CD4-positive, alpha-beta T cell treated with Interleukin-15 for 1 hour (primary cell): ENCODE data around the gene PARVG.

Experiments
- DNase-seq: peaks from one replicate; pipeline ENCODE4 v3.0.0-alpha.2; 2020

The PARVG gene

DNA sequence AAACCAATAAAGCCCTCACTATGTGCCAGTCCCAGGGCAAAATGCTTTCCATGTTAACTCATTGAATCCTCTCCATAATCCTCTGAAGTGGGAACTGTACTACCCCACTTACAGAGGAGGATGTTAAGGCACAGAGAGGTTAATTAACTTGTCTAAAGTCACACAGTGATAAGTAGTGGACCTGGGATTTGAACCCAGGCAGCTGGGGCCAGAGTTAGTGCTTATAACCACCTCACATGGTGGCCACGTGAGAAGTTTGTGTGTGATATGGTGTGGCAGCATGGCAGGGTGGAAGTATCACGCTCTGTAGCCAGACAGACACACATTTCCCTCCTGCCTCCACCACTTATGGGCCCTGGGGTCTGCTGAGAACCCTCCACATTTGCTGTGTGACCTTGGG is 16.5 kb downstream of the PARVG start:
- no peak for DNase-seq

DNA sequence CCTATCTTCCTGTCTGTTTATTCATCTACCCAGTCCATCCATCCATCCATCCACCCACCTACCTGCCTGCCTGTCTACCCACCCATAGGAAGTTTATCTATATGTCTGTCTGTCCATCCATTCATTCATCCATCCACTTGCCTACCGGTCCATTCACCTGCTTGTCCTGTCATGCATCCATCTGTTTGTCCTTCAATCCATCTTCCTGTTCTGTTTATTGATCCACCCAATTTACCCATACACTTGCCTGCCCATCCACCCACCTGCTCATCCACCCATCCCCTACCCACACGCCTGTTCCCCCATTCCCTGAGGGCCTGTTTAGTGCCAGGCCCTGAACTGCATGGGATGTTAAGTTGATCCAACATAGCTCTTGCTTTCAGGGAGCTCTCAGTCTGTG is 18.4 kb downstream of the PARVG start:
- DNase-seq: no peak

DNA sequence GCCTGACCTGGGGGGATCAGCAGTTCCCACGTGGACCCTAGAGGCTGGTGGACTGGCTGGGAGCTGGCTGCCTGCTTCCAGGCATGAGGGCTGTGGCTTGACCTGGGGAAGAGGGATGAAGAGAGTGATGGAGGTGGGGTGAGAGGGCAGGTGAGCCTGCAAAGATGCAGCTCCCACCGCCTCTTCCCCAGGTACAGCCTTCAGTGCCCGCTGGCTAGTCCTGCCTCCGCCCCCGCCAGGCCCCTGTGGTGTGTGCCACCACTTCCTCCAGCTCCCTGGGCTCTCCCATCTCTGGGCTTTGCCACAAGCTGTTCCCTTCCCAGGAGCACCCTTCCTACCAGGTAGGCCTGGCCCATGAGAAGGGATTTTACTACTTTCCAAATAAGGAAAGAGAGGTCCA is 19.1 kb downstream of the PARVG start:
- no peak for DNase-seq

GRCh38 chr22:44200451-44200850 is 19.7 kb downstream of the PARVG start:
- DNase-seq: no peak

GRCh38 chr22:44200855-44201550 is 20.3 kb downstream of the PARVG start:
- DNase-seq: no peak

- no peak for DNase-seq
Measured at GRCh38 chr22:44201665-44202064, 20.9 kb downstream of the PARVG start.

DNA sequence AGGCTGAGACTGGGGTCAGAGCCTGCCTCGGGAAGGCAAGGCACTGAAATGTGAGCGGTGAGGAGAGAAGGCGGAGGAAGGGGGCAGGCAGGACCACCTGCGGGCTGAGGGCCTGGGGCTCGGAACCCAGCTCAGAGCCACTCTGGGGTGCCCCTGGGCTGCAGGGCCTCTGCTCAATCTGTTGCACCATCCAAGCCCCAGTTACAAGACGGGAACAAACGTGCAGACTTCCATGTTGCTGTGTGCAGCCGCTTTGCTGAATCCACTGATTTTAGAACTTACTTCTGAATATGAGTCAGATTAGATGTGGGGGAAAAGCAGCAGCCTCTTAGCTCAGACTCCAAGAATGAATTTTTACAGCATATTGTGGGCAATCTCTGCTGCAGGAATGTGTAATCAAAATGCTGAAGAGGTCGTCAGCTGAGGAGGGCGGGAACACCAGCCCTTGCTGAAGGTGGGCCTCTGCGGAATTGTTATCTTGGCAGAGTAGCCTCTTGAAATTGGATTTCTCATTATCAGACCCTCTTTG is 21.6 kb downstream of the PARVG start:
- no peak for DNase-seq

GRCh38 chr22:44203203-44203602 is 22.5 kb downstream of the PARVG start:
- DNase-seq: no peak

GRCh38 chr22:44204739-44205515 is 24.2 kb downstream of the PARVG start:
- DNase-seq: no peak

DNA sequence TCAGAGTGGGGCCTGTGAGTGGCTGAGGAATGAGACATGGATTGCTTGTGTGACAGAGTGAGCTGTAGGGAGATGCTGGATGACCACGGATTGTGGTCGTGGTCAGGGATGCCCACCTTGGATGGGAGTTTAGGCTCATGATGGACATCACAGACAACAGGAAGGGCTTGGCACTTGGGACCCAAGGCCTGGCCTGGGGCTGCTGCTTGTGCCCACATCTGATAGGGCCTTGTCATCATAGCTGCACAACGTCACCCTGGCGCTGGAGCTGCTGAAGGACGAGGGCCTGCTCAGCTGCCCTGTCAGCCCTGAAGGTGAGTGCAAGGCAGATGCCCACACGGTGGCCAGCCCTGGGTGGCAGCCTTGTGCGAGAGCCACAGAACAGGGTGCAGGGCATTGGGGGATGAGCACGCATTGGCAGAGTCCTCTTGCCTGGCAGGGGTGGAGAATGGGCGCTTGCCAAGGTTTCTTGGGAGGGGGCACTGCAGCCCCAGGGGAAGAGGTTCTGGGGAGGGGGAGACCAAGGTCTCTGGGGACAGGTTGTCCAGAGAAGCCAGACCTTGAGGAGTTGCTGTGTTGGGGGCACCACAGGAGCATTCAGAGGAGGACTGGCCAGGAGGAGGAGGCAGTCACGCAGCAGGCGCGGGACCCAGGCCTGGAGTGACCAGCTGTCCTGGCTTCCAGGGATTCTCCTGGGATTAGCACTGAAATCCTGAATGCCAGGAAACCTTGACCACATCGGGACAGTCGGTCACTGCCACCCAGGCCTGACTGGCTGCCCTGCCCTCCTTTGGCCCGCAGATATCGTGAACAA is 25.0 kb downstream of the PARVG start:
- DNase-seq: no peak

DNA sequence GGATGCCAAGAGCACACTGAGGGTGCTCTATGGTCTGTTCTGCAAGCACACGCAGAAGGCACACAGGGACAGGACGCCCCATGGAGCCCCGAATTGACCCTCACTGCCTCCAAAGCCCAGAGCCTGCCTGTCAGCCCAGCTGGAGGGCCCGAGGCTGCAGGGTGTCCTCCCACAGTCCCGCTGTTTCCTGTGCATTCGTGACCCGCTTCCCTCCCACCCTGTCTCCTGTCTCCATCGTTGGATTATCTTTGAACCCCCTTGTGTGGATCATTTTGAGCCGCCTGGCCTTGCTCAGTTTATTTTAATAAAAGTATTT is 25.6 kb downstream of the PARVG start:
- DNase-seq: no peak

DNA sequence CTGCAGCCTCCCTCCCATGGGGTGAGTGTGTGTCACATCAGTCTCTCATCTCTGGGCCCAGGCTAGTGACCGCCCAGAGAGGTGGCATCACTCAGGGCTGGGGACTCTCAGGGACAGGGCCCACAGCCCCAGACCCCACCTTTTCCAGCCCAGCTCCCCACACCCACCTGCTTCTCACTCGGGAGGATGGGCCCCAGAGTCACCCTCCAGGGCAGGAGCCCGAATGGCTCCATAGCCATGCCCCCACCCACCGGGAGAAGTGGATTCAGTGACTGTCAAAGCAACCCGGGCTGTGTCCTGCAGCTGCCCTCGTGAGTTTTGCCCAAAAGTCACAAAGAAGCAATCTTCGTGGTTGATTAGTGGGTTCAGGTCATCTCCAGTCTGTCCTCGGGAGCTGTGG is 26.0 kb downstream of the PARVG start:
- no peak for DNase-seq

DNA sequence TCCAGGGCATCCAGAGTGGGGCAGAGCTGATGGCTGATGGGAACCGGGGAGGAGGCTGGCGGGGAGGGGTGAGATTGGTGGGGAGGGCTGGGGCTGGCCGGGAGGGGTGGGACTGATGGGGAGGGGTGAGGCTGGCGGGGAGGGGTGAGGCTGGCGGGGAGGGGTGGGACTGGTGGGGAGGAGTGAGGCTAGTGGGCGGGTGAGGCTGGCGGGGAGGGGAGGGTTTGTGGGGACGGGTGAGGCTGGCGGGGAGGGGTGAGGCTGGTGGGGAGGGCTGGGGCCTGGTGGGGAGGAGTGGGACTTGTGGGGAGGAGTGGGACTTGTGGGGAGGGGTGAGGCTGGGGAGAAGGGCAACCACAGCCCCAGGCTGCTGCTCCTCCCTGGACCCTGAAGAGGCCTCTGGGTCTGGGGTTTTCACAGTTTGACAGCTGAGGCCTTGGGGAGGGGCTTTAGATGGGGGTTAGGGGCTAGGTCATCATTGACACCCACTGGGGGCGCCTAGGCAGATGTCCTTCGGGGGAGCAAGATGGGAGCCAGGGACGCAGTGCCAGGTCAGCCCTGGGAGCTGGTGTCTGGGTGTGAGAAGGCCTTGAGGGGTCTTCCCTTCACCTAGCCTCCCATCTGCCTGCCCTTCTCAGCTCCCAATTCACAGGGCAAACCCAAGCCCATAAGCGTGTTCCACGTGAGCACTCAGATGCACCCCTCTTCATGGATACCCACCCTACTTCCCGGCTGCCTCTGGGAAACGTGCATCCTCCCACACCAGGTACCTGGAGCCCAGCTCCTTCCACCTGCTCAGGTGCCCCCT is 26.7 kb downstream of the PARVG start:
- DNase-seq: no peak

DNA sequence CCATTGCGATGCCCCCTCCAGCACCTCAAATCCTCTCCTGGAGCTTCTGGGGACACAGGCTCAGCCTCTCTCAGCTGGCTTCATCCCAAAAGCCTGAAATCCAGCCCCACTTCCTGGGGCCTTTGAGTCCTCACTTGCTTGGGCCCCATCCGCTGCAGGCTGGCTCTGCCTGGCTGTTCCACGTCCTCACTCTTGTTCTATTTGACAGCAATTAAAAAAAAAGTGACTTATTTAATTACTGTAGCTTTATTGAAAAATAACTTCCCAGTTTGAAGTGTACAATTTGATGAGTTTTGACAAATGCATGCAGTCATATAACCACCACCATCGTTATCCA is 27.2 kb downstream of the PARVG start:
- no peak for DNase-seq

DNA sequence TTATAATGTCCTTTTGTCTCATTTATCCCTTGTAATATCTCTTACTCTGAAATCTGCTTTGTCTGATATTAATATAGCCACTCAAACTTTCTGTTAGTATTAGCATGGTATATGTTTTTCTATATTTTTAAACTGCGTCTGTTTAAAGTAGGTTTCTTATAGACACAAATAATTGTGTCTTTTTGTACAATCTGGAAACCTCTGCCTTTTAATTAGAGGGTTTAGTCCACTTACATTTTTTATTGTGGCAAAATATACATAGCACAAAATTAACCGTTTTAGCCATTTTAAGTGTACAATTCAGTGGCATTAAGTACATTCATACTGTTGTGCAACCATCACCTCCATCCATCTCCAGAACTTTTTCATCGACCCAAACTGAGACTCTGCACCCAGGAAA is 28.6 kb downstream of the PARVG start:
- DNase-seq: no peak

DNA sequence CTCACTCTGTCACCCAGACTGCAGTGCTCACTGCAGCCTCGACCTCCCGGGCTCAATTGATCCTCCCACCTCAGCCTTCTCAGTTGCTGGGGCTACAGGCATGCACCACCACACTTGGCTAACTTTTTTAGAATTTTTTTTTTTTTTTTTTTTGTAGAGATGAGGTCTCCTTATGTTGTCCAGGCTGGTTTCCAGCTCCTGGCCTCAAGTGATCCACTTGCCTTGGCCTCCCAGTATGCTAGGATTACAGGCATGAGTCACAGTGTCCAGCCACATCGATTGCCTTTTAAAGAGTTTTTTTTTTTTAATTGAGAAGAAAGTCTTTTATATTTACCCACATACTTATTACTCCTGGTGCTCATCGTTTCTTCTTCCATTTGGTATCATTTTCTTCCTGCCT is 30.0 kb downstream of the PARVG start:
- DNase-seq: no peak

DNA sequence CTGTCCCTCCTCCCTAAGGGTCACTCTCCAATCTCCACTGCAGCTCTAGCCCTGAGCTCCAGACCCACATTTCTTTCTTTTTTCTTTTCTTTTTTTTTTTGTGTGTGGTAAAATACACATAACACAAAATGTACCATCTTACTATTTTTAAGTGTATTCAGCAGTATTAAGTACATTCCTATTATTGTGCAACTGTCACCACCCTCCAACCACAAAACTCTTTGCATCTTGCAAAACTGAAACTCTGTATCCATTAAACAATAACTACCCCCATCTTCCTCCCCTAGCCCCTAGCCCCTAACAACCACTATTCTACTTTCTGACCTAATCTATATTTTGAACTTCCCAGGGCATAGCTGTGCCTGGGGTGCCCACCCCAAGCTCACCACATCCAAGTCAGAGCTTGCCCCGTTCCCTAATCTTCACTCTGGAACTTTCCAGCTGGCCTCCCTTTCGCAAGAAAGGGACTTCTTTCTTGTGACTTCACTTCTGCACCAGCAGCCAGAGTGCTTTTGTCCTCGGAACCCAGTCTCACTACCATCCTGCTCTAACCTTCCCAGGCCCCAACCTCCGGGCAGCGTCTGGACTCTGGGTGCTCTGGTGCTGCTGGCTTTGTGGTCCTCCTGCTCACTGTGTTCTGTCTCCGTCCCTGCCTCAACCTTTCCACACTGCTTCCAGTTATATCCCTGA is 30.7 kb downstream of the PARVG start:
- no peak for DNase-seq

- no peak for DNase-seq
Measured at GRCh38 chr22:44211946-44212930, 31.5 kb downstream of the PARVG start.

DNA sequence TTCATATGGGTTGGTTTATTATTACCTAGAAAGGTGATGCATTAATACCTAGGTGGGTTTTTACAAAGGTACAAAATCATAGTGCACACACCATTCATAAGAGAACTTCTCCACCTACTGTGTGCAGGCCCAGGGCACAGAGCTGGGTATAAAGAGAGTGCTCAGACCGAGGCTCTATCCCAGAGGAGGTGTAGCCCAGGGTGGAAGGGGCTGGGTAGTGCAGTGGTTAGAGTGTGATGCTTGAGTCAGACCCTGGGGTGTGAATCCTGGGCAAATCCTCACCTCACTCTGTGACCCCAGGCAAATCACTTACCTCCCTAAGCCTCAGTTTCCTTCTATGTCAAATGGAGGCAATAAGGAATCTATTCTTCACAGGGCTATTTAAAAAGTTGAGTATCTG is 32.2 kb downstream of the PARVG start:
- DNase-seq: no peak

DNA sequence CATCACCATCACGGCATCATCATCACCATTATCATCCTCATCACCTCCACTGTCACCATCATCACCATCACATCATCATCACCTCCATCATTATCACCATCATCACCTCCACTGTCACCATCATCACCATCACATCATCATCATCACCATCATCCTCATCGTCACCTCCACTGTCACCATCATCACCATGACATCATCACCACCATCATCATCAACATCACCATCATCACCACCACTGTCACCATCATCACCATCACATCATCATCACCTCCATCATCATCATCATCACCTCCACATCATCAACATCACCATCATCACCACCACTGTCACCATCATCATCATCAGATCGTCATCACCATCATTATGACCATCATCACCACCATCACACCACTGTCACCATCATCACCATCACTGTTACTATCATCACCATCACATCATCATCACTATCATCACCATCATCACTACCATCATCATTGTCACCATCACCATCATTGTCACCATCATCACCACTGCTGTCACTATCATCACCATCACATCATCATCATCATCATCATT is 32.8 kb downstream of the PARVG start:
- DNase-seq: no peak

DNA sequence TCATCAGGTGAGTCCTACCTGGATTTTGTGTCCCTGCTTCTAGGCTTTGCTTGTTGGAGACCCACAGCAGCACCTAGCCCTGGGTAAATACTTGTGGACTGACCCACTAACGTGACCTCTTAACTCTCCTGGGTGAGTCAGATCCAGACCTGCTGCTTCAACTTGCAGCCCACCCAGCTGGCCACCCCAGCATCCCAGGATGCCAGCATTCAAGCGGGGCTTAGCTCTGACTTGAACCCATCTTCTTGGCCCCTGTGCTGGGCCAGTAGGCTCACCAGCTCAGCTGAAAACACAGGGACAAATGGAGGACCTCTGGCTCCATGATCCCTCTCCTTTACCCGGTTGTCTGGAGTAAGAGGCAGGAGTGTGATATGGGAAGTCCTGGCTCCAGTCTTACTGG is 33.5 kb downstream of the PARVG start:
- no peak for DNase-seq
